AG10803 (cell line): ENCODE data around the gene CLDN18.

Experiments used
- DNase-seq: peaks from one replicate; pipeline ENCODE4 v3.0.0; 2010; ENCODE audit warnings: low read depth
- H3K4me3 ChIP-seq: 2 replicates; pipeline ENCODE4 v1.5.1; 2011; ENCODE audit warnings: mild to moderate bottlenecking, low read length, control low read depth
- CTCF ChIP-seq: conservative IDR thresholded peaks from 2 replicates; pipeline ENCODE4 v1.5.1; 2011; ENCODE audit warnings: mild to moderate bottlenecking, low read length, control low read depth, inconsistent platforms

The CLDN18 gene

GRCh38 chr3:138009476-138010272 lies at the start of gene CLDN18:
Gene CLDN18 (plus strand): TSS chr3:138010165. CDS start chr3:138010226, 61 bp downstream.
- H3K4me3 ChIP-seq = no peak within 1 kb of the TSS
- no peak for TF ChIP-seq CTCF
- no peak for DNase-seq

- H3K4me3 ChIP-seq = no peak overlapping the region
- no peak for TF ChIP-seq CTCF
- DNase-seq = no peak
Observed at GRCh38 chr3:137962251-137962650, 47.7 kb upstream of the CLDN18 start.

GRCh38 chr3:137963463-137963862 lies 46.5 kb upstream of the CLDN18 start:
- no peak overlapping the region for H3K4me3 ChIP-seq
- DNase-seq = no peak
- TF ChIP-seq CTCF = no peak

- H3K4me3 ChIP-seq = no peak overlapping the region
- DNase-seq = peak; percentile 57
- peak; percentile 93 for TF ChIP-seq CTCF
Observed at GRCh38 chr3:137970914-137971831, 38.8 kb upstream of the CLDN18 start.

- TF ChIP-seq CTCF = no peak
Observed at GRCh38 chr3:137972396-137972795, 37.6 kb upstream of the CLDN18 start.

GRCh38 chr3:137978328-137978727 lies 31.6 kb upstream of the CLDN18 start:
- no peak for TF ChIP-seq CTCF
- no peak overlapping the region for H3K4me3 ChIP-seq
- DNase-seq = no peak

More at GRCh38 chr3:137972396-137972795, 37.6 kb upstream of the CLDN18 start:
- no peak for DNase-seq
- no peak overlapping the region for H3K4me3 ChIP-seq
